ENCODE data around the gene TRMT6. TPM values are rescaled to one million over a fixed set of nuclear protein-coding genes. Genes with fewer than 3 reads are reported as not detected.

Gene TRMT6
- total RNA-seq, 4 donors from 2014 or later, result 4.9 to 13.6 (median 8.6) TPM

GRCh38 chr20:5931411-5931810 lies 18.9 kb downstream of the TRMT6 start:
- Histone ChIP-seq H3K4me3 (no peak overlapping the region), H3K27ac (no peak overlapping the region), H3K36me3 (no peaks in the 10 kb centered on the region), H3K4me1 (no peaks in the 10 kb centered on the region), H3K9me3 (no peaks in the 10 kb centered on the region), H3K27me3 (no peaks in the 10 kb centered on the region)
- 84% methylated on average over 3 of the region's 3 CpGs for WGBS, 2 donors
- DNase-seq (ENCODE audit: low spot score in 2 of 2), result no peak
- TF ChIP-seq EP300 (IDR thresholded peaks at IDR 0.05), result no peak
- TF ChIP-seq POLR2A (IDR thresholded peaks at IDR 0.05), result no peak
- no peak for TF ChIP-seq CTCF (IDR thresholded peaks at IDR 0.05)

- 76 to 82% methylated on average over 8 of the region's 8 CpGs for WGBS, 2 donors
- H3K4me1 ChIP-seq, result no peaks in the 10 kb centered on the region
- DNase-seq (ENCODE audit: low spot score in 2 of 2), result no peak
Observed at GRCh38 chr20:5928836-5929715, 21.3 kb downstream of the TRMT6 start.

GRCh38 chr20:5927749-5928462 lies 22.4 kb downstream of the TRMT6 start:
- H3K27me3 ChIP-seq, result no peaks in the 10 kb centered on the region
- WGBS, 2 donors, result 83 to 84% methylated on average over 8 to 11 of the region's 11 CpGs
- TF ChIP-seq EP300 (IDR thresholded peaks at IDR 0.05) (no peak), CTCF (IDR thresholded peaks at IDR 0.05) (no peak), POLR2A (IDR thresholded peaks at IDR 0.05) (no peak)

More at GRCh38 chr20:5928836-5929715, 21.3 kb downstream of the TRMT6 start:
- TF ChIP-seq CTCF (IDR thresholded peaks at IDR 0.05), result no peak
- TF ChIP-seq EP300 (IDR thresholded peaks at IDR 0.05), result no peak
- no peak for TF ChIP-seq POLR2A (IDR thresholded peaks at IDR 0.05)
- Histone ChIP-seq H3K27me3 (no peaks in the 10 kb centered on the region), H3K27ac (no peak overlapping the region), H3K36me3 (no peaks in the 10 kb centered on the region), H3K9me3 (no peaks in the 10 kb centered on the region), H3K4me3 (no peak overlapping the region)

GRCh38 chr20:5925551-5925950 lies 24.8 kb downstream of the TRMT6 start:
- H3K36me3 ChIP-seq, result no peaks in the 10 kb centered on the region
- TF ChIP-seq CTCF (IDR thresholded peaks at IDR 0.05) (no peak), POLR2A (IDR thresholded peaks at IDR 0.05) (no peak), EP300 (IDR thresholded peaks at IDR 0.05) (no peak)
- DNase-seq (ENCODE audit: low spot score in 2 of 2), result no peak
- H3K27me3 ChIP-seq, result no peaks in the 10 kb centered on the region
- WGBS, 2 donors, result 79 to 82% methylated on average over 3 of the region's 3 CpGs
- H3K4me1 ChIP-seq, result no peaks in the 10 kb centered on the region
- H3K27ac ChIP-seq, result no peak overlapping the region
- no peaks in the 10 kb centered on the region for H3K9me3 ChIP-seq
- H3K4me3 ChIP-seq, result no peak overlapping the region

More at GRCh38 chr20:5927749-5928462, 22.4 kb downstream of the TRMT6 start:
- H3K27ac ChIP-seq, result no peak overlapping the region
- no peaks in the 10 kb centered on the region for H3K9me3 ChIP-seq
- H3K4me3 ChIP-seq, result no peak overlapping the region
- no peaks in the 10 kb centered on the region for H3K4me1 ChIP-seq
- DNase-seq (ENCODE audit: low spot score in 2 of 2), result no peak
- no peaks in the 10 kb centered on the region for H3K36me3 ChIP-seq

GRCh38 chr20:5923493-5923892 lies 26.8 kb downstream of the TRMT6 start:
- 58 to 65% methylated on average over 5 of the region's 5 CpGs for WGBS, 2 donors
- no peak overlapping the region for H3K4me3 ChIP-seq
- DNase-seq (ENCODE audit: low spot score in 2 of 2), result no peak
- H3K27me3 ChIP-seq, result no peaks in the 10 kb centered on the region
- TF ChIP-seq EP300 (IDR thresholded peaks at IDR 0.05) (no peak), CTCF (IDR thresholded peaks at IDR 0.05) (no peak), POLR2A (IDR thresholded peaks at IDR 0.05) (no peak)
- no peaks in the 10 kb centered on the region for H3K36me3 ChIP-seq
- H3K9me3 ChIP-seq, result no peaks in the 10 kb centered on the region
- H3K27ac ChIP-seq, result no peak overlapping the region
- H3K4me1 ChIP-seq, result no peaks in the 10 kb centered on the region
